CD4-positive, alpha-beta T cell treated with Interleukin-15 for 4 hours (primary cell): ENCODE measurements around the gene ETV3.

Experiments
- DNase-seq: peaks from one replicate; pipeline ENCODE4 v3.0.0-alpha.2; 2020; ENCODE audit warnings: low spot score

ETV3 gene

GRCh38 chr1:157139052-157139715 lies 989 bp upstream of the ETV3 start:
- DNase-seq: no peak

GRCh38 chr1:157137408-157138219 lies 581 bp downstream of the ETV3 start:
- no peak for DNase-seq

- DNase-seq: no peak
These were observed 1.2 kb downstream of the ETV3 start for GRCh38 chr1:157137046-157137407.

GRCh38 chr1:157136133-157136532 lies 2.1 kb downstream of the ETV3 start:
- no peak for DNase-seq

- DNase-seq: no peak
These were observed 2.5 kb downstream of the ETV3 start for GRCh38 chr1:157135646-157136045.

GRCh38 chr1:157135070-157135469 lies 3.1 kb downstream of the ETV3 start:
- no peak for DNase-seq

- no peak for DNase-seq
These were observed 3.8 kb downstream of the ETV3 start for GRCh38 chr1:157134442-157134841.

- DNase-seq: peak; percentile 72
These were observed 4.8 kb downstream of the ETV3 start for GRCh38 chr1:157133426-157133825.

GRCh38 chr1:157132616-157133167 lies 5.5 kb downstream of the ETV3 start:
- DNase-seq: no peak

GRCh38 chr1:157132111-157132510 lies 6.1 kb downstream of the ETV3 start:
- DNase-seq: no peak

- no peak for DNase-seq
These were observed 6.9 kb downstream of the ETV3 start for GRCh38 chr1:157131281-157131680.

GRCh38 chr1:157124855-157125254 lies 13.3 kb downstream of the ETV3 start:
- DNase-seq: no peak

GRCh38 chr1:157119448-157119847 lies 18.7 kb downstream of the ETV3 start:
- no peak for DNase-seq

GRCh38 chr1:157119008-157119407 lies 19.2 kb downstream of the ETV3 start:
- no peak for DNase-seq

- no peak for DNase-seq
These were observed 20.6 kb downstream of the ETV3 start for GRCh38 chr1:157117527-157118057.

- no peak for DNase-seq
These were observed 21.5 kb downstream of the ETV3 start for GRCh38 chr1:157116737-157117103.

- DNase-seq: no peak
These were observed 22.1 kb downstream of the ETV3 start for GRCh38 chr1:157115851-157116736.

GRCh38 chr1:157115429-157115838 lies 22.8 kb downstream of the ETV3 start:
- no peak for DNase-seq

GRCh38 chr1:157114183-157115121 lies 23.7 kb downstream of the ETV3 start:
- DNase-seq: no peak

GRCh38 chr1:157113631-157114030 lies 24.6 kb downstream of the ETV3 start:
- no peak for DNase-seq

- DNase-seq: no peak
These were observed 25.1 kb downstream of the ETV3 start for GRCh38 chr1:157113106-157113505.
